ENCODE measurements around the gene URM1. TPM values are rescaled to one million over a fixed set of nuclear protein-coding genes. Genes with fewer than 3 reads are reported as not detected.
"Not testable (repeated sequence)": the region's sequence is repeated elsewhere in the genome, so short reads cannot be mapped to it uniquely, and the experiment has no call there.

URM1 gene
- polyA plus RNA-seq, 2 donors: 18.7 to 42.2 TPM

GRCh38 chr9:128335914-128336313, 35.3 kb upstream of the URM1 start:
- Histone ChIP-seq H3K4me1 (ENCODE audit: control insufficient read depth in 2 of 2, insufficient read depth in 2 of 2, low read length in 1 of 2) (no peaks in the 10 kb centered on the region), H3K36me3 (ENCODE audit: control insufficient read depth in 2 of 2, insufficient read depth in 2 of 2, low read length in 1 of 2) (peaks cover 11 to 19% of the 10 kb centered on the region in 2 donors), H3K27me3 (ENCODE audit: control insufficient read depth in 1 of 2, insufficient read depth in 2 of 2, low read length in 2 of 2) (no peaks in the 10 kb centered on the region), H3K9me3 (ENCODE audit: control insufficient read depth in 2 of 2, insufficient read depth in 1 of 2, low read depth in 1 of 2, low read length in 1 of 2) (no peaks in the 10 kb centered on the region), H3K4me3 (ENCODE audit: low read depth in 1 of 2, low read length in 2 of 2) (no peak overlapping the region), H3K27ac (ENCODE audit: low read depth in 2 of 2, low read length in 1 of 2) (no peak overlapping the region)
- 78 to 94% methylated on average over 2 of the region's 2 CpGs for WGBS, 2 donors

- Histone ChIP-seq H3K4me3 (ENCODE audit: low read depth in 1 of 2, low read length in 2 of 2) (no peak overlapping the region), H3K36me3 (ENCODE audit: control insufficient read depth in 2 of 2, insufficient read depth in 2 of 2, low read length in 1 of 2) (peaks cover 4 to 14% of the 10 kb centered on the region in 2 donors), H3K27me3 (ENCODE audit: control insufficient read depth in 1 of 2, insufficient read depth in 2 of 2, low read length in 2 of 2) (no peaks in the 10 kb centered on the region), H3K4me1 (ENCODE audit: control insufficient read depth in 2 of 2, insufficient read depth in 2 of 2, low read length in 1 of 2) (no peaks in the 10 kb centered on the region), H3K9me3 (ENCODE audit: control insufficient read depth in 2 of 2, insufficient read depth in 1 of 2, low read depth in 1 of 2, low read length in 1 of 2) (no peaks in the 10 kb centered on the region), H3K27ac (ENCODE audit: low read depth in 2 of 2, low read length in 1 of 2) (no peak overlapping the region)
- WGBS, 2 donors: 90 to 94% methylated on average over 7 of the region's 7 CpGs
These were observed 33.2 kb upstream of the URM1 start for GRCh38 chr9:128337936-128338335.

- H3K4me3 ChIP-seq (ENCODE audit: low read depth in 1 of 2, low read length in 2 of 2); H3K4me1 ChIP-seq (ENCODE audit: control insufficient read depth in 2 of 2, insufficient read depth in 2 of 2, low read length in 1 of 2); H3K9me3 ChIP-seq (ENCODE audit: control insufficient read depth in 2 of 2, insufficient read depth in 1 of 2, low read depth in 1 of 2, low read length in 1 of 2); H3K27me3 ChIP-seq (ENCODE audit: control insufficient read depth in 1 of 2, insufficient read depth in 2 of 2, low read length in 2 of 2): not testable (repeated sequence)
- peak overlapping the region; percentile 97 to 98 for H3K27ac ChIP-seq (ENCODE audit: low read depth in 2 of 2, low read length in 1 of 2)
- H3K36me3 ChIP-seq (ENCODE audit: control insufficient read depth in 2 of 2, insufficient read depth in 2 of 2, low read length in 1 of 2): peaks cover 6 to 13% of the 10 kb centered on the region in 2 donors
- WGBS, 2 donors: 89 to 93% methylated on average over 15 of the region's 15 CpGs
These were observed 32.1 kb upstream of the URM1 start for GRCh38 chr9:128338852-128339614.

GRCh38 chr9:128339761-128340690, 31.1 kb upstream of the URM1 start, which contains the start of gene SLC27A4:
TSS of gene SLC27A4 (plus strand) at chr9:128340527. CDS start at chr9:128343133, 2,606 bp downstream.
- no peaks in the 10 kb centered on the region for H3K27me3 ChIP-seq (ENCODE audit: control insufficient read depth in 1 of 2, insufficient read depth in 2 of 2, low read length in 2 of 2)
- WGBS, 2 donors: 4 to 7% methylated on average over 46 to 75 of the region's 75 CpGs
- H3K4me1 ChIP-seq (ENCODE audit: control insufficient read depth in 2 of 2, insufficient read depth in 2 of 2, low read length in 1 of 2): no peaks in the 10 kb centered on the region
- no peaks in the 10 kb centered on the region for H3K9me3 ChIP-seq (ENCODE audit: control insufficient read depth in 2 of 2, insufficient read depth in 1 of 2, low read depth in 1 of 2, low read length in 1 of 2)
- peaks cover 7 to 20% of the 10 kb centered on the region in 2 donors for H3K36me3 ChIP-seq (ENCODE audit: control insufficient read depth in 2 of 2, insufficient read depth in 2 of 2, low read length in 1 of 2)
- H3K27ac ChIP-seq (ENCODE audit: low read depth in 2 of 2, low read length in 1 of 2): peak within 1 kb of the TSS; percentile 97 to 98
- H3K4me3 ChIP-seq (ENCODE audit: low read depth in 1 of 2, low read length in 2 of 2): peak within 1 kb of the TSS; percentile 82 to 88

DNA sequence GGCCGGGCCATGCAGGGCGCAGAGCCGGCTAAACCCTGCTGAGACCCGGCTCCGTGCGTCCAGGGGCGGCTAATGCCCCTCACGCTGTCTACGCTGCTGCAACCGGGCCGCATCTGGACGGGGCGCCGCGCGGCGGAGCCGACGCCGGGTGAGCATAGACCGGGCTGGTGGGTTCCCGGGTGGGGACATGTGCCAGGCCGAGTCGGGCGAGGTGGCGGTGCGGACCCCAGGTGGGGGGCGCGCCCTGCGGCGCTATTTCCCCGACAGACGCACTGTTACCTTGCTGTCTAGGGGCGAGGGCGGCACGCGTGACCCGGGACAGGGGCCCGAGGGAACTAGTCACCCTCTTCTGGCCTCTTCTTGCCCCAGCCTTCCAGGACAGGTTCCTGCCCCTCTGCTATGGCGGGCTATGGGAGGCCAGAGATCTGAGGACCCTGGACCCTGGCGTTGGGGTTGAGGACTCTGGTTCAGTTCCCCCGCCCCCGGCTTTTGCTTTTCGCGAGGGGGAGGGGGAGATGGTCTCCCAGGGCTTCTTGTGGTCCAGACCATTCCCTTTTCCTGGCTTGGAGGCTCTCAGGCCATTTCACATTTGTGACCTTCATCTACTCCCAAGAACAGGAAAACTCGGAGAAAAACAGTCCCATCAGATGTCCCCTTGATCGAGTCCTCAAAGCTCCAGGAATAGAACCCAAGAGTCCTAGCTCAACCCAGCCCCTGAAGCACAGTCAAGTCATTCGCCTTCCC, 30.3 kb upstream of the URM1 start:
- Histone ChIP-seq H3K36me3 (ENCODE audit: control insufficient read depth in 2 of 2, insufficient read depth in 2 of 2, low read length in 1 of 2) (peaks cover 7 to 27% of the 10 kb centered on the region in 2 donors), H3K4me3 (ENCODE audit: low read depth in 1 of 2, low read length in 2 of 2) (peak overlapping the region; percentile 82 to 88), H3K9me3 (ENCODE audit: control insufficient read depth in 2 of 2, insufficient read depth in 1 of 2, low read depth in 1 of 2, low read length in 1 of 2) (no peaks in the 10 kb centered on the region), H3K27ac (ENCODE audit: low read depth in 2 of 2, low read length in 1 of 2) (peak overlapping the region; percentile 97 to 98), H3K27me3 (ENCODE audit: control insufficient read depth in 1 of 2, insufficient read depth in 2 of 2, low read length in 2 of 2) (no peaks in the 10 kb centered on the region), H3K4me1 (ENCODE audit: control insufficient read depth in 2 of 2, insufficient read depth in 2 of 2, low read length in 1 of 2) (no peaks in the 10 kb centered on the region)
- 1% methylated on average over 36 to 48 of the region's 48 CpGs for WGBS, 2 donors

- H3K9me3 ChIP-seq (ENCODE audit: control insufficient read depth in 2 of 2, insufficient read depth in 1 of 2, low read depth in 1 of 2, low read length in 1 of 2): no peaks in the 10 kb centered on the region
- no peaks in the 10 kb centered on the region for H3K4me1 ChIP-seq (ENCODE audit: control insufficient read depth in 2 of 2, insufficient read depth in 2 of 2, low read length in 1 of 2)
- peaks cover 7 to 29% of the 10 kb centered on the region in 2 donors for H3K36me3 ChIP-seq (ENCODE audit: control insufficient read depth in 2 of 2, insufficient read depth in 2 of 2, low read length in 1 of 2)
- peak overlapping the region; percentile 97 to 98 for H3K27ac ChIP-seq (ENCODE audit: low read depth in 2 of 2, low read length in 1 of 2)
- H3K4me3 ChIP-seq (ENCODE audit: low read depth in 1 of 2, low read length in 2 of 2): peak overlapping the region; percentile 82 to 88
- H3K27me3 ChIP-seq (ENCODE audit: control insufficient read depth in 1 of 2, insufficient read depth in 2 of 2, low read length in 2 of 2): no peaks in the 10 kb centered on the region
- 30 to 32% methylated on average over 13 of the region's 13 CpGs for WGBS, 2 donors
These were observed 29.7 kb upstream of the URM1 start for GRCh38 chr9:128341435-128341849.

DNA sequence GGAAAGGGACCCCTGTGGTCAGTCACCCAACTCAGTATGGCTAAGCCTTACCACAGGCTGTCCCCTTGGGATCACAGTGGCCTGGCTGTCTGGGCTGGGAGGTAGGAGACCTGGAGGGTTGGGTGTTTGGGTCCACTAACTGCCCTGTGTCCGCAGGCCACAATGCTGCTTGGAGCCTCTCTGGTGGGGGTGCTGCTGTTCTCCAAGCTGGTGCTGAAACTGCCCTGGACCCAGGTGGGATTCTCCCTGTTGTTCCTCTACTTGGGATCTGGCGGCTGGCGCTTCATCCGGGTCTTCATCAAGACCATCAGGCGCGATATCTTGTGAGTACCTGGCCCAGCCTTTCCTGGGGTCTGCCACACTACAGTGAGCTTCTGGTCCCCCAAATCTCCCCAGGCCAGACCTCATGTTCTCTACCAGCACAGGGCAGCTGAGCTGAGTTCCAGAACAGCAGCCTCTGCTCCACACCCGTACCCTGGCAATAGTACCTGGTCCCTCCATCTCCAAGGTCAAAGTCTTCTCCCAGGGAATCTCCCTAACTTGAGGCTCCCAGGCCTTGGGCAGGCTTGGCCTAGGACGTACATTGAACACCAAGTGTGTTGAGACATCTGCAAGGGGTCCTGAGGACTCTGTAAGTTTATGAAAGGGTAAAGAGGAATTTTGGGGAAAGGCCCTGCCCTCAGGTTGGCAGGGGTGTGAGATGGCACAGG, 28.0 kb upstream of the URM1 start:
- 94 to 96% methylated on average over 8 of the region's 8 CpGs for whole genome bisulfite sequencing, 2 donors
- Histone ChIP-seq H3K36me3 (ENCODE audit: control insufficient read depth in 2 of 2, insufficient read depth in 2 of 2, low read length in 1 of 2) (peaks cover 11 to 39% of the 10 kb centered on the region in 2 donors), H3K4me1 (ENCODE audit: control insufficient read depth in 2 of 2, insufficient read depth in 2 of 2, low read length in 1 of 2) (no peaks in the 10 kb centered on the region), H3K27me3 (ENCODE audit: control insufficient read depth in 1 of 2, insufficient read depth in 2 of 2, low read length in 2 of 2) (no peaks in the 10 kb centered on the region), H3K27ac (ENCODE audit: low read depth in 2 of 2, low read length in 1 of 2) (no peak overlapping the region), H3K4me3 (ENCODE audit: low read depth in 1 of 2, low read length in 2 of 2) (no peak overlapping the region), H3K9me3 (ENCODE audit: control insufficient read depth in 2 of 2, insufficient read depth in 1 of 2, low read depth in 1 of 2, low read length in 1 of 2) (no peaks in the 10 kb centered on the region)

DNA sequence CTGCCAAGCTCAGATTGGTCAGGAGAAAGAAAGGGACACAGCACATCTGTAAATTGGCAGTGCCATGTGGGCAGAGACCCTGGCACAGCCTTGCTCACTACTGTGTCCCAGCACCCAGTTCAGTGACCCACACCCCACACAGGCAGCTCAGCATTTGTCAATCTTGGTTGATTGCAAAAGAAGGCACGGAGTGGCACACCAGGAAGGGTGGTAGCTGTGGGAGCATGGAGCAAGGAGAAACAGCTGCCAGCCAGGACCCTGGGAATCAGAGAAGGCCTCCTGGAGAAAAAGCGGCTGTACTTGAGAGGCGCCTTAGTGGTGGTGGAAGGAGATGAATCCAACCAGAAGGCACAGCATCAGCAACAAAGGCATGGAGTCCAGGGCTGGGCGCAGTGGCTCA, 27.3 kb upstream of the URM1 start:
- Histone ChIP-seq H3K36me3 (ENCODE audit: control insufficient read depth in 2 of 2, insufficient read depth in 2 of 2, low read length in 1 of 2) (peaks cover 16 to 46% of the 10 kb centered on the region in 2 donors), H3K4me1 (ENCODE audit: control insufficient read depth in 2 of 2, insufficient read depth in 2 of 2, low read length in 1 of 2) (no peaks in the 10 kb centered on the region), H3K4me3 (ENCODE audit: low read depth in 1 of 2, low read length in 2 of 2) (no peak overlapping the region), H3K27me3 (ENCODE audit: control insufficient read depth in 1 of 2, insufficient read depth in 2 of 2, low read length in 2 of 2) (no peaks in the 10 kb centered on the region), H3K27ac (ENCODE audit: low read depth in 2 of 2, low read length in 1 of 2) (no peak overlapping the region), H3K9me3 (ENCODE audit: control insufficient read depth in 2 of 2, insufficient read depth in 1 of 2, low read depth in 1 of 2, low read length in 1 of 2) (no peaks in the 10 kb centered on the region)
- WGBS, 2 donors: 92 to 97% methylated on average over 4 of the region's 4 CpGs

Measured in esophagus (tissue), 2 donors.